K562 (cell line): Measurements from ENCODE around the gene PRKCQ. TPM values are rescaled to one million over a fixed set of nuclear protein-coding genes. Genes with fewer than 3 reads are reported as not detected.

Source experiments
- ATAC-seq: fragments of 200-7000 bp; cut with Tn5 transposase; 3 replicates; pipeline ENCODE4 v1.9.1; 2020; ENCODE audit warnings: moderate library complexity
- BruUV-seq: library from RNA; stranded (reverse); fragments of 400-500 nt; replicated peaks from 2 replicates; lab custom pipeline; 2021; lab: Mats Ljungman, UMichigan
- CTCF ChIA-PET: fragments of 300-600 bp; formaldehyde crosslinking; extraction: SDS; loops from one replicate; lab custom pipeline; 2021; ENCODE audit warnings: low intra/inter-chr PET ratio; lab: Yijun Ruan, JAX
- POLR2A ChIA-PET: fragments of 300-600, 350-650 bp; sonication (Branson Sonifier 250); formaldehyde crosslinking; extraction: SDS; loops from one replicate; lab custom pipeline; 2021; ENCODE audit warnings: antibody characterized with exemption, inconsistent platforms; lab: Yijun Ruan, JAX
- DNase-seq, 4 experiments: peaks; one replicate each; pipeline versions ENCODE4 v3.0.0 to v3.0.0-alpha.2; 2011 to 2018; ENCODE audit warnings: low spot score in 3 of 4, mixed read lengths in 3 of 4; ENCODE audit errors: extremely low read depth in 1 of 4
- FAIRE-seq: peaks from 2 replicates; lab custom pipeline; 2011; peaks lifted over from hg19 to GRCh38; lab: Jason Lieb, UNC
- H2AFZ ChIP-seq: 2 replicates; pipeline ENCODE4 v1.6.0; 2011; ENCODE audit warnings: low read depth, low read length, control low read depth, inconsistent platforms
- H3K27ac ChIP-seq: fragments of 200-600 bp; 3 replicates; pipeline ENCODE4 v1.8.0; 2011; ENCODE audit warnings: low read depth, mild to moderate bottlenecking, control low read depth, inconsistent platforms, low read length, moderate library complexity, mixed read lengths; ENCODE audit errors: extremely low read depth
- H3K27me3 ChIP-seq, 2 experiments: fragments of 300-600 bp in 1 of 2; 2 replicates in 1 of 2; 3 replicates in 1 of 2; pipeline versions ENCODE4 v1.6.0 to v1.8.0; 2011; ENCODE audit warnings: inconsistent platforms in 2 of 2, low read length in 2 of 2, mild to moderate bottlenecking in 1 of 2, mixed read lengths in 1 of 2, moderate library complexity in 1 of 2; ENCODE audit not compliant: control insufficient read depth in 2 of 2, insufficient read depth in 2 of 2
- H3K36me3 ChIP-seq: fragments of 300-600 bp; 3 replicates; pipeline ENCODE4 v1.8.0; 2011; ENCODE audit warnings: mild to moderate bottlenecking, low read length, inconsistent platforms; ENCODE audit not compliant: control insufficient read depth, insufficient read depth
- H3K4me1 ChIP-seq, 2 experiments: fragments of 200-600 bp in 1 of 2; replicated peaks in 1 of 2; 2 replicates in 1 of 2; 3 replicates in 1 of 2; pipeline versions ENCODE4 v1.5.1 to v1.8.0; 2011; ENCODE audit warnings: inconsistent platforms in 2 of 2, low read length in 2 of 2, mild to moderate bottlenecking in 1 of 2, mixed read lengths in 1 of 2, moderate library complexity in 1 of 2; ENCODE audit not compliant: control insufficient read depth in 2 of 2, insufficient read depth in 2 of 2
- H3K4me2 ChIP-seq: 2 replicates; pipeline ENCODE4 v1.6.1; 2011; ENCODE audit warnings: low read length, control low read depth, inconsistent platforms, mixed read lengths; ENCODE audit not compliant: insufficient read depth
- H3K4me3 ChIP-seq: fragments of 200-600 bp; sonication (generic), shearing (Covaris generic); 2 replicates; pipeline ENCODE4 v1.5.1; 2016; ENCODE audit warnings: control low read depth, inconsistent platforms
- H3K79me2 ChIP-seq: fragments of 200-600 bp; 3 replicates; pipeline ENCODE4 v1.8.0; 2011; ENCODE audit warnings: low read length, inconsistent platforms; ENCODE audit not compliant: control insufficient read depth, insufficient read depth
- H3K9ac ChIP-seq, 2 experiments: 2 replicates each; pipeline versions ENCODE4 v1.6.0 to v1.6.1; 2011; ENCODE audit warnings: low read depth in 2 of 2, low read length in 2 of 2, control low read depth in 1 of 2, inconsistent platforms in 1 of 2, mild to moderate bottlenecking in 1 of 2, mixed read lengths in 1 of 2; ENCODE audit not compliant: insufficient read depth in 1 of 2
- H3K9me1 ChIP-seq: one replicate; pipeline ENCODE4 v1.6.0; 2011; ENCODE audit warnings: inconsistent platforms, mild to moderate bottlenecking, low read length, moderate library complexity; ENCODE audit not compliant: control insufficient read depth, insufficient read depth
- H3K9me3 ChIP-seq: replicated peaks from 2 replicates; pipeline ENCODE4 v1.5.1; 2011; ENCODE audit warnings: low read depth, low read length, inconsistent platforms; ENCODE audit not compliant: control insufficient read depth, insufficient read depth
- H4K20me1 ChIP-seq: replicated peaks from 2 replicates; pipeline ENCODE4 v1.6.1; 2011; ENCODE audit warnings: low read length, inconsistent platforms, mixed read lengths; ENCODE audit not compliant: control insufficient read depth, insufficient read depth
- CEBPB ChIP-seq: fragments of 450-650 bp; IDR thresholded peaks from 2 replicates; pipeline ENCODE4 v1.6.1; 2016; ENCODE audit warnings: missing genetic modification characterization, missing compliant biosample characterization
- HNRNPL ChIP-seq: fragments of 200-400 bp; formaldehyde crosslinking; IDR thresholded peaks from 2 replicates; pipeline ENCODE4 v1.6.1; 2017; ENCODE audit warnings: low read depth, mild to moderate bottlenecking, low read length
- KAT2B ChIP-seq: IDR thresholded peaks from one replicate; pipeline ENCODE4 v1.6.1; 2012; ENCODE audit warnings: low read depth, mild to moderate bottlenecking, control low read depth, inconsistent platforms, low read length, moderate library complexity
- L3MBTL2 ChIP-seq: fragments of 450-650 bp; IDR thresholded peaks from 2 replicates; pipeline ENCODE4 v1.6.1; 2016; ENCODE audit warnings: mild to moderate bottlenecking, moderate library complexity
- RBM34 ChIP-seq: fragments of 200-400 bp; formaldehyde crosslinking; IDR thresholded peaks from 2 replicates; pipeline ENCODE4 v1.6.1; 2018; ENCODE audit warnings: low read length, borderline replicate concordance; ENCODE audit not compliant: insufficient read depth
- SAFB2 ChIP-seq: fragments of 200-400 bp; formaldehyde crosslinking; IDR thresholded peaks from 2 replicates; pipeline ENCODE4 v1.6.1; 2018; ENCODE audit warnings: borderline replicate concordance, low read length, low read depth, moderate library complexity; ENCODE audit not compliant: severe bottlenecking
- ZNF146 ChIP-seq: IDR thresholded peaks from one replicate; pipeline ENCODE4 v1.6.1; 2018; ENCODE audit warnings: missing compliant biosample characterization; ENCODE audit not compliant: unreplicated experiment
- ZNF717 ChIP-seq: fragments of 250-450 bp; sonication (Bioruptor Pico); IDR thresholded peaks from 2 replicates; pipeline ENCODE4 v1.5.0; 2021
- WGBS: fragments of 100-300 bp; shearing (Covaris generic); methylation state at CpG from one replicate; pipeline ENCODE4 v1.1.6; 2016; ENCODE audit warnings: low coverage, mixed read lengths; ENCODE audit not compliant: insufficient coverage; ENCODE audit errors: missing lambda C conversion rate; 5-methylcytosine and 5-hydroxymethylcytosine counted together
- in situ Hi-C: fragments of 300-500 bp; cut with MboI; formaldehyde crosslinking; loops from 4 replicates; pipeline ENCODE4 v1.15.0; 2018; ENCODE audit warnings: inconsistent platforms, mixed read lengths
- intact Hi-C: fragments of 100-400 bp; cut with micrococcal nuclease; formaldehyde crosslinking; loops from 2 replicates; pipeline ENCODE4 v1.14.2; 2022
- polyA plus RNA-seq, 8 experiments: library from polyadenylated mRNA; depleted of rRNA in 4 of 8; stranded (reverse) in 5 of 8; unstranded in 3 of 8; fragments of >200 nt; fragmentation: Nextera tagmentation in 2 of 8; fragmentation: Illumina TruSeq in 1 of 8; extraction: Ambion mirVana in 2 of 8; extraction: Trizol in 1 of 8; gene quantifications; 2 replicates each; pipeline versions ENCODE4 v1.2.1 to v1.2.3, GENCODE V29; 2011 to 2014; ENCODE audit warnings: inconsistent platforms in 1 of 8, missing spikeins in 1 of 8
- total RNA-seq, 7 experiments: library from RNA; depleted of rRNA in 6 of 7; stranded (reverse); fragments of >200 nt in 6 of 7; fragmentation: Illumina TruSeq in 2 of 7; extraction: Trizol in 2 of 7; gene quantifications; 2 replicates each; pipeline versions ENCODE4 v1.2.1 to v1.2.3, GENCODE V29; 2011 to 2021; ENCODE audit warnings: low replicate concordance in 1 of 7
- TF ChIP-seq, protein P1 (sequence below): fragments of 450-650 bp; IDR thresholded peaks from 2 replicates; pipeline ENCODE4 v1.7.0; 2016; ENCODE audit warnings: borderline replicate concordance
- TF ChIP-seq, protein P2 (sequence below): fragments of 250-450 bp; sonication (Bioruptor Pico); IDR thresholded peaks from 2 replicates; pipeline ENCODE4 v1.8.0; 2021; ENCODE audit warnings: borderline replicate concordance, mild to moderate bottlenecking, moderate library complexity; ENCODE audit not compliant: poor library complexity, severe bottlenecking

Gene PRKCQ
- total and polyA plus RNA-seq, 9 of the 15 experiments (the other 6 are each of a cell fraction or from before 2014, with no cell fraction given) = 4.4 to 23.3 (median 14.6) TPM

DNA sequence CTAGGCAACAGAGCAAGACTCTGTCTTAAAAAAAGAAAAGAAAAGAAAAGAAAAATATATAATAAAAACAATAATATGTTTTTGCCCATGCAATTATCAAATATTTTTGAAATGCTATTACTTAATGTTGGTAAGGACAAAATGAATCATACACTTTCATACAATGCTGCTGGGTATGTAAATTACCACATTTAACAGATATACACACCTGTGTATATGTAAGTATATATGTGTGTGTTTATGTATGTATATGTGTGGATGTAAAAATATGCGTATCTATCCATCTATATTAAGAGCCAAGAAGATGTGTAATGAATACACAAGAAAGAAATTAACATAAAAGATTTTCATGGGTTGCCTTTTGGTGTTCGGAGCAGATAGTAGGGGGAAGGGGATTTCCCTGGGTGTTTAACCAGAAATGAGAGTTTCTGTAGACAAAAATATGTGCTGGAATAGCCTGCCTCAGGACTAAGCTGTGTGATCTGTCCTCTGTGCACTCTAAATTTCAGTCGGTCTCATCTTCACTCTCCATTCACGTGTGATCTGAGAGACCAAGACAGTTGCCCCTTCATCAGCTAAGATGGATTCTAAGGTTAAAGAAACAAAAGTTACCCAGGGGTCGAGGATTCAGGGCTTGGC lies 61.2 kb downstream of the PRKCQ start:
- no peaks in the 10 kb centered on the region for H3K27me3 ChIP-seq

DNA sequence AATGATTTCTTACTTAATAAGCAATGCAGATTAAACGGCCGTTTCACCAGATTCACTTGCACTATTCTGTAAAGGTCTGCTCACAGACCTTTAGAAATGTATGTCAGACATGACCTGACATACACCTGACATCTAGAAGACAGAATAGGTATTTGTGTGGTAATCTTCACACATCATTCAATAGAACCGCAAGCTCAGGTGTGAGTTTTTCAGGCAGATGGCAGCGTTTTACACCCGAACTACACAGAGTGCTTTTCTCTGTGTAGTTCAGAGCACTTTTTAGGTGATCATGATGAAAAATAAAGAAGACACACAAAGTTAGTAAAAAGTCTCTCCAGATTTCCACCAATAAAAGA lies 63.2 kb downstream of the PRKCQ start:
- CTCF ChIA-PET = interaction anchor here (0.7 kb wide), 1 partner anchor 1184 kb away, joined by 4 read pairs; no protein-coding TSS in a partner anchor
- no peak overlapping the region for H3K4me3 ChIP-seq
- H3K4me1 ChIP-seq = peaks cover 2 to 24% of the 10 kb centered on the region in 2 experiments
- no TSS peak for BruUV-seq
- no peaks in the 10 kb centered on the region for H3K27me3 ChIP-seq
- FAIRE-seq (no peak), ATAC-seq (no peak), DNase-seq (no peak)
- no peaks in the 10 kb centered on the region for H3K9me1 ChIP-seq
- H2AFZ ChIP-seq = no peak overlapping the region
- WGBS = 61% methylated on average over 5 of the region's 5 CpGs
- H3K4me2 ChIP-seq = no peak overlapping the region
- H3K79me2 ChIP-seq = no peaks in the 10 kb centered on the region
- H3K27ac ChIP-seq = no peak overlapping the region
- TF ChIP-seq, protein P1, sequence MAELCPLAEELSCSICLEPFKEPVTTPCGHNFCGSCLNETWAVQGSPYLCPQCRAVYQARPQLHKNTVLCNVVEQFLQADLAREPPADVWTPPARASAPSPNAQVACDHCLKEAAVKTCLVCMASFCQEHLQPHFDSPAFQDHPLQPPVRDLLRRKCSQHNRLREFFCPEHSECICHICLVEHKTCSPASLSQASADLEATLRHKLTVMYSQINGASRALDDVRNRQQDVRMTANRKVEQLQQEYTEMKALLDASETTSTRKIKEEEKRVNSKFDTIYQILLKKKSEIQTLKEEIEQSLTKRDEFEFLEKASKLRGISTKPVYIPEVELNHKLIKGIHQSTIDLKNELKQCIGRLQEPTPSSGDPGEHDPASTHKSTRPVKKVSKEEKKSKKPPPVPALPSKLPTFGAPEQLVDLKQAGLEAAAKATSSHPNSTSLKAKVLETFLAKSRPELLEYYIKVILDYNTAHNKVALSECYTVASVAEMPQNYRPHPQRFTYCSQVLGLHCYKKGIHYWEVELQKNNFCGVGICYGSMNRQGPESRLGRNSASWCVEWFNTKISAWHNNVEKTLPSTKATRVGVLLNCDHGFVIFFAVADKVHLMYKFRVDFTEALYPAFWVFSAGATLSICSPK = no peak
- TF ChIP-seq ZNF717 (no peak), KAT2B (no peak), CEBPB (tag) (no peak), RBM34 (no peak), SAFB2 (no peak)
- TF ChIP-seq, protein P2, sequence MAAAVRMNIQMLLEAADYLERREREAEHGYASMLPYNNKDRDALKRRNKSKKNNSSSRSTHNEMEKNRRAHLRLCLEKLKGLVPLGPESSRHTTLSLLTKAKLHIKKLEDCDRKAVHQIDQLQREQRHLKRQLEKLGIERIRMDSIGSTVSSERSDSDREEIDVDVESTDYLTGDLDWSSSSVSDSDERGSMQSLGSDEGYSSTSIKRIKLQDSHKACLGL (CRISPR knock-in tag) = no peak
- H3K9me3 ChIP-seq = peaks cover 2% of the 10 kb centered on the region
- POLR2A ChIA-PET = interaction anchor here (0.5 to 0.9 kb wide), 2 partner anchors 8 to 139 kb away, joined by 3 read pairs; no protein-coding TSS in a partner anchor
- peaks cover 10% of the 10 kb centered on the region for H3K36me3 ChIP-seq
- no peak overlapping the region for H3K9ac ChIP-seq
- no peaks in the 10 kb centered on the region for H4K20me1 ChIP-seq
- in situ Hi-C loops = no loop called here
- intact Hi-C loops = loop anchor here (2.0 to 5.0 kb wide), 4 partner anchors 64 to 150 kb away; partner anchors contain the start of gene PRKCQ

More for the DNA sequence above, 61.2 kb downstream of the PRKCQ start:
- peaks cover 8% of the 10 kb centered on the region for H3K36me3 ChIP-seq
- H3K9ac ChIP-seq = no peak overlapping the region
- TF ChIP-seq ZNF146 (CRISPR knock-in tag) (no peak), L3MBTL2 (no peak), HNRNPL (no peak)
- H3K4me2 ChIP-seq = no peak overlapping the region
- in situ Hi-C loops (no loop called here), intact Hi-C loops (loop anchor here (5.0 kb wide), 3 partner anchors 72 to 148 kb away; no protein-coding TSS in a partner anchor)
- no peak overlapping the region for H3K27ac ChIP-seq
- CTCF ChIA-PET = no interaction called here
- H3K9me1 ChIP-seq = no peaks in the 10 kb centered on the region
- WGBS = 70% methylated on average over 5 of the region's 5 CpGs
- H3K4me3 ChIP-seq = no peak overlapping the region
- H3K9me3 ChIP-seq = peaks cover 2% of the 10 kb centered on the region; the same call in 1 of the 2 replicates
- peaks cover 2 to 24% of the 10 kb centered on the region in 2 experiments for H3K4me1 ChIP-seq
- FAIRE-seq (no peak), DNase-seq (no peak), ATAC-seq (no peak)
- H4K20me1 ChIP-seq = no peaks in the 10 kb centered on the region
- no peak overlapping the region for H2AFZ ChIP-seq
- POLR2A ChIA-PET = interaction anchor here (0.8 kb wide), 1 partner anchor 20 kb away, joined by 4 read pairs; no protein-coding TSS in a partner anchor
- BruUV-seq = no TSS peak
- H3K79me2 ChIP-seq = no peaks in the 10 kb centered on the region
